IPS-NIHi7 (cell line): ENCODE results near the gene PHOX2B.
"Not testable (repeated sequence)": the region's sequence is repeated elsewhere in the genome, so short reads cannot be mapped to it uniquely, and the experiment has no call there.

Source experiments
- DNase-seq: peaks from one replicate; pipeline ENCODE4 v3.0.0; 2012; ENCODE audit warnings: mixed read lengths; ENCODE audit errors: extremely low spot score

The PHOX2B gene

GRCh38 chr4:41712425-41712824 is 36.1 kb downstream of the PHOX2B start:
- no peak for DNase-seq

- DNase-seq, result not testable (repeated sequence)
Observed at GRCh38 chr4:41711654-41712053, 36.9 kb downstream of the PHOX2B start.

- no peak for DNase-seq
Observed at GRCh38 chr4:41709844-41710481, 38.6 kb downstream of the PHOX2B start.

- no peak for DNase-seq
Observed at GRCh38 chr4:41703785-41704184, 44.7 kb downstream of the PHOX2B start.

- no peak for DNase-seq
Observed at GRCh38 chr4:41702770-41703169, 45.8 kb downstream of the PHOX2B start.

- DNase-seq, result no peak
Observed at GRCh38 chr4:41701983-41702382, 46.5 kb downstream of the PHOX2B start.

GRCh38 chr4:41696763-41697162 is 51.8 kb downstream of the PHOX2B start:
- DNase-seq, result no peak

GRCh38 chr4:41696131-41696530 is 52.4 kb downstream of the PHOX2B start:
- no peak for DNase-seq
